T-cell (primary cell): ENCODE data around the gene CCDC106. TPM values are rescaled to one million over a fixed set of nuclear protein-coding genes. Genes with fewer than 3 reads are reported as not detected.

ENCODE experiments used
- ATAC-seq, 4 experiments: fragments of 200-7000 bp in 3 of 4; fragments of 150-1000 bp in 1 of 4; cut with Tn5 transposase; replicated peaks in 1 of 4; 1 replicate in 3 of 4; 2 replicates in 1 of 4; pipeline ENCODE4 v1.10.0; 2021; ENCODE audit warnings: moderate library complexity in 3 of 4, mild to moderate bottlenecking in 2 of 4, moderate number of reproducible peaks in 1 of 4
- CTCF ChIA-PET, 2 donors: fragments of 300-600 bp; sonication (Branson Sonifier 250); formaldehyde crosslinking; loops; one replicate each; lab custom pipeline; 2022; ENCODE audit warnings: antibody characterized with exemption in 2 of 2; lab: Charles Lee
- POLR2A ChIA-PET, 2 donors: fragments of 300-600 bp; sonication (Branson Sonifier 250); formaldehyde crosslinking; loops; one replicate each; lab custom pipeline; 2022; ENCODE audit warnings: antibody characterized with exemption in 2 of 2; lab: Charles Lee
- DNase-seq, 35 experiments: peaks; one replicate each; pipeline versions ENCODE4 v3.0.0 to v3.0.0-alpha.2; 2013 to 2023
- H3K27ac ChIP-seq: one replicate; pipeline ENCODE4 v1.5.1; 2013; ENCODE audit warnings: low read length
- H3K27me3 ChIP-seq, 2 experiments: replicated peaks in 1 of 2; 1 replicate in 1 of 2; 2 replicates in 1 of 2; pipeline versions ENCODE4 v1.6.1 to v1.7.0; 2013; ENCODE audit warnings: low read length in 1 of 2, mixed read lengths in 1 of 2; ENCODE audit not compliant: control insufficient read depth in 2 of 2, insufficient read depth in 2 of 2; ENCODE audit errors: extremely low read depth in 1 of 2
- H3K36me3 ChIP-seq, 2 donors: 1 replicate in 1 of 2; 2 replicates in 1 of 2; pipeline versions ENCODE4 v1.6.1 to v1.7.0; 2013; ENCODE audit warnings: low read length in 1 of 2; ENCODE audit not compliant: control insufficient read depth in 2 of 2, insufficient read depth in 1 of 2; ENCODE audit errors: extremely low read depth in 1 of 2
- H3K4me1 ChIP-seq, 2 experiments: 1 replicate in 1 of 2; 2 replicates in 1 of 2; pipeline versions ENCODE4 v1.6.1 to v1.7.0; 2013; ENCODE audit warnings: low read length in 2 of 2, mixed read lengths in 1 of 2; ENCODE audit not compliant: insufficient read depth in 2 of 2, control insufficient read depth in 1 of 2; ENCODE audit errors: extremely low read depth in 1 of 2
- H3K4me3 ChIP-seq, 2 donors: 1 replicate in 1 of 2; 2 replicates in 1 of 2; pipeline versions ENCODE4 v1.5.1 to v1.7.0; 2013; ENCODE audit warnings: mild to moderate bottlenecking in 2 of 2, low read length in 1 of 2, moderate library complexity in 1 of 2; ENCODE audit not compliant: control insufficient read depth in 1 of 2; ENCODE audit errors: extremely low read depth in 1 of 2
- H3K9me3 ChIP-seq: 2 replicates; pipeline ENCODE4 v1.7.0; 2013
- H3K27ac Mint-ChIP-seq, 2 donors: one replicate each; pipeline ENCODE4 v1.8.0; 2020 to 2021; ENCODE audit warnings: mild to moderate bottlenecking in 2 of 2, mixed read lengths in 2 of 2
- H3K27me3 Mint-ChIP-seq, 2 donors: one replicate each; pipeline ENCODE4 v1.8.0; 2021 to 2022; ENCODE audit warnings: mixed read lengths in 2 of 2
- H3K36me3 Mint-ChIP-seq: one replicate; pipeline ENCODE4 v1.8.0; 2021; ENCODE audit warnings: mixed read lengths
- H3K4me1 Mint-ChIP-seq, 3 donors: one replicate each; pipeline ENCODE4 v1.8.0; 2020 to 2022; ENCODE audit warnings: mixed read lengths in 3 of 3, mild to moderate bottlenecking in 1 of 3
- H3K4me3 Mint-ChIP-seq, 3 donors: one replicate each; pipeline ENCODE4 v1.8.0; 2020 to 2022; ENCODE audit warnings: mild to moderate bottlenecking in 3 of 3, mixed read lengths in 3 of 3, moderate library complexity in 3 of 3
- H3K9me3 Mint-ChIP-seq, 3 donors: one replicate each; pipeline ENCODE4 v1.8.0; 2020 to 2022; ENCODE audit warnings: mixed read lengths in 3 of 3
- WGBS: methylation state at CpG from one replicate; pipeline ENCODE4 v1.1.5; 2013; ENCODE audit warnings: missing lambda C conversion rate; ENCODE audit not compliant: insufficient coverage; 5-methylcytosine and 5-hydroxymethylcytosine counted together
- total RNA-seq, 35 experiments: library from RNA in 6 of 35; stranded (reverse) in 6 of 35; fragments of 120-200 nt in 1 of 35; gene quantifications; one replicate each; pipeline versions ENCODE4 v1.2.1 to v1.2.4 and lab custom pipeline; 2013 to 2026

The CCDC106 gene
- total RNA-seq, 5 donors from 2014 or later (not counting 1 experiment from before 2014, with no cell fraction given) = 1.7 to 4.7 (median 3.8) TPM

- H3K27ac Mint-ChIP-seq = no peak overlapping the region
- H3K4me3 Mint-ChIP-seq = no peak overlapping the region
- peaks cover 29% of the 10 kb centered on the region for H3K36me3 Mint-ChIP-seq
- peaks cover 29 to 83% of the 10 kb centered on the region in 2 donors for H3K36me3 ChIP-seq
- 97% methylated on average over 58 of the region's 60 CpGs for WGBS
- ATAC-seq (no peak), DNase-seq (no peak)
- H3K4me1 Mint-ChIP-seq = peaks cover 4 to 26% (median 26%) of the 10 kb centered on the region in 3 donors
- H3K27me3 ChIP-seq = no peaks in the 10 kb centered on the region
- H3K9me3 ChIP-seq = no peaks in the 10 kb centered on the region
- H3K27me3 Mint-ChIP-seq = no peaks in the 10 kb centered on the region
- no peak overlapping the region for H3K4me3 ChIP-seq
- no peak overlapping the region for H3K27ac ChIP-seq
- H3K4me1 ChIP-seq = peaks cover 0 to 32% of the 10 kb centered on the region in 2 experiments
- H3K9me3 Mint-ChIP-seq = no peaks in the 10 kb centered on the region
- ChIA-PET CTCF (no interaction called here), POLR2A (no interaction called here)
Observed at GRCh38 chr19:55684946-55685681, 37.1 kb downstream of the CCDC106 start.

GRCh38 chr19:55685776-55686175 lies 37.8 kb downstream of the CCDC106 start:
- peaks cover 36 to 83% of the 10 kb centered on the region in 2 donors for H3K36me3 ChIP-seq
- Mint-ChIP-seq H3K9me3 (no peaks in the 10 kb centered on the region), H3K4me3 (no peak overlapping the region), H3K27ac (no peak overlapping the region), H3K36me3 (peaks cover 26% of the 10 kb centered on the region), H3K4me1 (peaks cover 4 to 20% (median 19%) of the 10 kb centered on the region in 3 donors), H3K27me3 (no peaks in the 10 kb centered on the region)
- H3K27ac ChIP-seq = no peak overlapping the region
- no peaks in the 10 kb centered on the region for H3K9me3 ChIP-seq
- ATAC-seq (no peak), DNase-seq (no peak)
- ChIA-PET POLR2A (no interaction called here), CTCF (no interaction called here)
- H3K4me1 ChIP-seq = peaks cover 0 to 26% of the 10 kb centered on the region in 2 experiments
- H3K27me3 ChIP-seq = no peaks in the 10 kb centered on the region
- 93% methylated on average over 5 of the region's 6 CpGs for WGBS
- no peak overlapping the region for H3K4me3 ChIP-seq

- no peak for ATAC-seq
- H3K4me3 Mint-ChIP-seq = no peak overlapping the region
- no peak overlapping the region for H3K27ac ChIP-seq
- H3K27me3 Mint-ChIP-seq = no peaks in the 10 kb centered on the region
- 95% methylated on average over 28 of the region's 29 CpGs for WGBS
- POLR2A ChIA-PET = no interaction called here
- H3K36me3 Mint-ChIP-seq = peaks cover 26% of the 10 kb centered on the region
- H3K9me3 ChIP-seq = no peaks in the 10 kb centered on the region
- no peaks in the 10 kb centered on the region for H3K9me3 Mint-ChIP-seq
- CTCF ChIA-PET = no interaction called here
- DNase-seq = no peak
- H3K36me3 ChIP-seq = peaks cover 38 to 80% of the 10 kb centered on the region in 2 donors
- no peaks in the 10 kb centered on the region for H3K27me3 ChIP-seq
- peaks cover 0 to 21% of the 10 kb centered on the region in 2 experiments for H3K4me1 ChIP-seq
- H3K4me3 ChIP-seq = no peak overlapping the region
- H3K4me1 Mint-ChIP-seq = peaks cover 4 to 19% (median 17%) of the 10 kb centered on the region in 3 donors
- H3K27ac Mint-ChIP-seq = no peak overlapping the region
Observed at GRCh38 chr19:55686311-55687050, 38.5 kb downstream of the CCDC106 start.

GRCh38 chr19:55687281-55688201 lies 39.5 kb downstream of the CCDC106 start:
- peaks cover 0 to 21% of the 10 kb centered on the region in 2 experiments for H3K4me1 ChIP-seq
- WGBS = 95% methylated on average over 17 of the region's 22 CpGs
- H3K36me3 ChIP-seq = peaks cover 32 to 73% of the 10 kb centered on the region in 2 donors
- no peak overlapping the region for H3K27ac ChIP-seq
- Mint-ChIP-seq H3K4me3 (no peak overlapping the region), H3K27me3 (no peaks in the 10 kb centered on the region), H3K9me3 (no peaks in the 10 kb centered on the region), H3K36me3 (peaks cover 26% of the 10 kb centered on the region), H3K27ac (no peak overlapping the region), H3K4me1 (peaks cover 4 to 17% (median 15%) of the 10 kb centered on the region in 3 donors)
- H3K27me3 ChIP-seq = no peaks in the 10 kb centered on the region
- DNase-seq (no peak), ATAC-seq (no peak)
- H3K9me3 ChIP-seq = no peaks in the 10 kb centered on the region
- ChIA-PET POLR2A (no interaction called here), CTCF (no interaction called here)
- H3K4me3 ChIP-seq = no peak overlapping the region

GRCh38 chr19:55688422-55689218 lies 40.6 kb downstream of the CCDC106 start:
- Histone ChIP-seq H3K36me3 (peaks cover 37 to 77% of the 10 kb centered on the region in 2 donors), H3K4me1 (peaks cover 0 to 18% of the 10 kb centered on the region in 2 experiments), H3K27ac (no peak overlapping the region), H3K4me3 (no peak overlapping the region), H3K9me3 (no peaks in the 10 kb centered on the region), H3K27me3 (no peaks in the 10 kb centered on the region)
- CTCF ChIA-PET = no interaction called here
- Mint-ChIP-seq H3K4me1 (peaks cover 4 to 16% (median 13%) of the 10 kb centered on the region in 3 donors), H3K27ac (no peak overlapping the region), H3K36me3 (peaks cover 26% of the 10 kb centered on the region), H3K4me3 (no peak overlapping the region), H3K27me3 (no peaks in the 10 kb centered on the region), H3K9me3 (no peaks in the 10 kb centered on the region)
- POLR2A ChIA-PET = no interaction called here
- ATAC-seq = no peak
- DNase-seq = no peak
- WGBS = 90% methylated on average over 16 of the region's 27 CpGs
